HFFc6 (cell line): ENCODE data around the gene STXBP6. TPM values are rescaled to one million over a fixed set of nuclear protein-coding genes. Genes with fewer than 3 reads are reported as not detected.

Experiments
- DNase-seq: peaks from one replicate; pipeline ENCODE4 v3.0.0-alpha.2; 2018
- H3K27ac Mint-ChIP-seq: 2 replicates; pipeline ENCODE4 v1.8.0; 2020; ENCODE audit warnings: mild to moderate bottlenecking, mixed read lengths
- H3K27me3 Mint-ChIP-seq: 2 replicates; pipeline ENCODE4 v1.8.0; 2021; ENCODE audit warnings: mild to moderate bottlenecking, moderate library complexity, mixed read lengths; ENCODE audit not compliant: insufficient read depth
- H3K36me3 Mint-ChIP-seq: 2 replicates; pipeline ENCODE4 v1.8.0; 2021; ENCODE audit warnings: low read depth, mixed read lengths
- H3K4me1 Mint-ChIP-seq: 2 replicates; pipeline ENCODE4 v1.8.0; 2020; ENCODE audit warnings: low read depth, mixed read lengths
- H3K4me3 Mint-ChIP-seq: 2 replicates; pipeline ENCODE4 v1.8.0; 2020; ENCODE audit warnings: mild to moderate bottlenecking, moderate library complexity, mixed read lengths
- H3K9me3 Mint-ChIP-seq: 2 replicates; pipeline ENCODE4 v1.8.0; 2020; ENCODE audit warnings: mild to moderate bottlenecking, mixed read lengths
- CTCF ChIP-seq: fragments of 200-600 bp; sonication (generic); IDR thresholded peaks from 2 replicates; pipeline ENCODE4 v1.5.0; 2021; ENCODE audit warnings: antibody characterized with exemption, mild to moderate bottlenecking
- total RNA-seq, 6 experiments: library from RNA; stranded (reverse); fragmentation: NEBNext Ultra II Directional; extraction: Animal tissue kit (Norgen Biotek cat#: 25700); gene quantifications; 2 replicates in 1 of 6; 3 replicates in 5 of 6; pipeline ENCODE4 v1.2.3, GENCODE V29; 2021

STXBP6 gene
- total RNA-seq, 6 experiments from 2014 or later: 15.4 to 17.5 (median 17.0) TPM

- no peak for TF ChIP-seq CTCF
- H3K27me3 Mint-ChIP-seq: no peaks in the 10 kb centered on the region
- H3K27ac Mint-ChIP-seq: no peak overlapping the region
These were observed 102.8 kb downstream of the STXBP6 start for GRCh38 chr14:24947131-24947530.

GRCh38 chr14:24944800-24945199 is 105.1 kb downstream of the STXBP6 start:
- Mint-ChIP-seq H3K27ac (no peak overlapping the region), H3K9me3 (no peaks in the 10 kb centered on the region), H3K4me1 (peaks cover 35% of the 10 kb centered on the region), H3K4me3 (no peak overlapping the region), H3K36me3 (no peaks in the 10 kb centered on the region), H3K27me3 (no peaks in the 10 kb centered on the region)
- TF ChIP-seq CTCF: no peak
- DNase-seq: no peak

More at GRCh38 chr14:24947131-24947530, 102.8 kb downstream of the STXBP6 start:
- Mint-ChIP-seq H3K4me3 (no peak overlapping the region), H3K4me1 (peaks cover 13% of the 10 kb centered on the region), H3K9me3 (no peaks in the 10 kb centered on the region), H3K36me3 (no peaks in the 10 kb centered on the region)
- DNase-seq: no peak

GRCh38 chr14:24943024-24943423 is 106.9 kb downstream of the STXBP6 start:
- H3K36me3 Mint-ChIP-seq: no peaks in the 10 kb centered on the region
- no peaks in the 10 kb centered on the region for H3K27me3 Mint-ChIP-seq
- peak overlapping the region; percentile 27; the same call in 1 of the 2 replicates for H3K4me3 Mint-ChIP-seq
- no peaks in the 10 kb centered on the region for H3K9me3 Mint-ChIP-seq
- TF ChIP-seq CTCF: no peak
- DNase-seq: no peak
- H3K27ac Mint-ChIP-seq: peak overlapping the region; percentile 5; the same call in 1 of the 2 replicates
- H3K4me1 Mint-ChIP-seq: peaks cover 45% of the 10 kb centered on the region

- H3K9me3 Mint-ChIP-seq: no peaks in the 10 kb centered on the region
- H3K27ac Mint-ChIP-seq: no peak overlapping the region
- TF ChIP-seq CTCF: no peak
- H3K4me3 Mint-ChIP-seq: no peak overlapping the region
- H3K4me1 Mint-ChIP-seq: peaks cover 45% of the 10 kb centered on the region
- DNase-seq: no peak
- H3K27me3 Mint-ChIP-seq: no peaks in the 10 kb centered on the region
- H3K36me3 Mint-ChIP-seq: no peaks in the 10 kb centered on the region
These were observed 108.2 kb downstream of the STXBP6 start for GRCh38 chr14:24941719-24942118.

GRCh38 chr14:24940213-24940783 is 109.6 kb downstream of the STXBP6 start:
- Mint-ChIP-seq H3K9me3 (no peaks in the 10 kb centered on the region), H3K4me1 (peaks cover 55% of the 10 kb centered on the region), H3K27ac (no peak overlapping the region), H3K27me3 (no peaks in the 10 kb centered on the region), H3K36me3 (no peaks in the 10 kb centered on the region), H3K4me3 (no peak overlapping the region)
- TF ChIP-seq CTCF: no peak
- no peak for DNase-seq
